PC-3 (cell line): ENCODE data around the gene RALB.

Source experiments
- CTCF ChIP-seq: fragments of 300-600 bp; sonication (generic); conservative IDR thresholded peaks from 2 replicates; pipeline ENCODE4 v1.5.1; 2017; ENCODE audit warnings: antibody characterized with exemption, low read depth, mild to moderate bottlenecking, low read length
- EZH2 ChIP-seq: fragments of 300-600 bp; sonication (generic); IDR thresholded peaks from one replicate; pipeline ENCODE4 v1.6.1; 2017; ENCODE audit warnings: antibody characterized with exemption, mild to moderate bottlenecking, low read length; ENCODE audit not compliant: unreplicated experiment
- EZH2phosphoT487 ChIP-seq: fragments of 300-600 bp; sonication (generic); IDR thresholded peaks from 2 replicates; pipeline ENCODE4 v1.6.1; 2018; ENCODE audit warnings: mild to moderate bottlenecking, antibody characterized with exemption, low read length, borderline replicate concordance

GRCh38 chr2:120271711-120272379 is 19.2 kb downstream of the RALB start:
- TF ChIP-seq EZH2phosphoT487 (no peak), CTCF (no peak), EZH2 (no peak)
